ENCODE results near the gene CMKLR1. TPM values are rescaled to one million over a fixed set of nuclear protein-coding genes. Genes with fewer than 3 reads are reported as not detected.
A peak's percentile ranks its signal among the peaks of the same experiment; 100 is the strongest.

The CMKLR1 gene
- total RNA-seq, 5 donors from 2014 or later (not counting 1 experiment from before 2014, with no cell fraction given) = 0.76 to 6.7 (median 0.98) TPM

DNA sequence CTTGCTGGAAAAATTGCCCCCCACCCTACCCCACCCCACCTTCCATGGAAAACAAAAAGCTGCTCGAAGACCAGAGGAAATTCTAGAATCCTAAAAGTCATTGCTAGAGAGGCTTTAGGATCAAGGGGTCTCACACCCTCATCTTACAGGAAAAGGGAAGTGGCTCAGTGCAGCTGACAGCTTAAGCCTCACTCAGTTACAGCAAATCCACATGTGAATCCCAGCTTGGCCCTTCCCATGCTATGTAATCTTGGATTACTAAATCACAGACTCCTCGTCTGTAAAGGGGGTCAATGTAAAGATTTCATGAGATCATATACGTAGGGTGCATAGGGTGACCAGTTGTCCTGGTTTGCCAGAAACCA lies 25.9 kb downstream of the CMKLR1 start:
- peaks cover 0 to 4% (median 0%) of the 10 kb centered on the region in 3 donors for H3K9me3 Mint-ChIP-seq
- H3K27ac ChIP-seq (ENCODE audit: low read length) = peak overlapping the region; percentile 13
- 80% methylated on average over 1 of the region's 3 CpGs for WGBS (ENCODE audit: insufficient coverage)
- DNase-seq = no peak
- H3K36me3 Mint-ChIP-seq = no peaks in the 10 kb centered on the region
- H3K4me3 ChIP-seq (ENCODE audit: control insufficient read depth in 1 of 2, extremely low read depth in 1 of 2, low read length in 1 of 2) = no peak overlapping the region
- H3K4me1 ChIP-seq (ENCODE audit: control insufficient read depth in 1 of 2, extremely low read depth in 1 of 2, insufficient read depth in 2 of 2, low read length in 2 of 2) = peaks cover 6 to 27% of the 10 kb centered on the region in 2 experiments
- peak overlapping the region in 1 of 3 donors; percentile 70 for H3K4me3 Mint-ChIP-seq
- peaks cover 12 to 47% (median 38%) of the 10 kb centered on the region in 3 donors for H3K4me1 Mint-ChIP-seq
- POLR2A ChIA-PET = interaction anchor here in 1 of 2 donors (0.5 kb wide), 1 partner anchor 528 kb away, joined by 4 read pairs; no protein-coding TSS in a partner anchor
- H3K27me3 ChIP-seq (replicated peaks in 1 of 2; ENCODE audit: control insufficient read depth in 2 of 2, extremely low read depth in 1 of 2, insufficient read depth in 2 of 2, low read length in 1 of 2) = peaks cover 0 to 10% of the 10 kb centered on the region in 2 experiments
- peak overlapping the region in 1 of 2 donors; percentile 60 for H3K27ac Mint-ChIP-seq
- H3K36me3 ChIP-seq (ENCODE audit: control insufficient read depth in 2 of 2, extremely low read depth in 1 of 2, insufficient read depth in 1 of 2, low read length in 1 of 2) = no peaks in the 10 kb centered on the region
- CTCF ChIA-PET = no interaction called here
- ATAC-seq (replicated peaks in 1 of 4) = no peak
- no peaks in the 10 kb centered on the region for H3K27me3 Mint-ChIP-seq
- H3K9me3 ChIP-seq = no peaks in the 10 kb centered on the region

DNA sequence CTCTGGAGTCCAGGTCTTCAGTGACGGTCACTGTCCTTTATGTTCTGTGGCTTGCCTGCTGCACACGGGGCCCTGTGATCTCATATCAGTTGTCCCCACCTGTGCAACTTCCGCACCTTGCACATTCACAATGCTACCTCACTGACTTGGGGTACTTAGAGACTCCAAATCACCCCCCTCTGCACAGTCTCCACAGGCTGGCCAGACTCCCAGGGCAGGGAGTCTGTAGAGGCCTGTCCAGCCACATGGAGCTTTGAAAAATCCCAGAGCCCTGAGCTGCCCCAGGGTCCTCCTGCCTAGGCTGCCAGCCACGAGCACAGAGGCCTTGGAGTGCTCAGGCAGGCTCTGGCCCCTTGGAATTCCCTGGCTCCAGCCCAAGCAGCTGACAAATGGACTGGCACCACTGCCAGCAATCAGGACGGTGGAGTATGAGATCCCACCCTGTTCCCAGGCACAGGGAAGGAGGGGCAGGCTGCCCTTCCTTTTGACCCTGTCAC lies 26.4 kb downstream of the CMKLR1 start:
- 42% methylated on average over 2 of the region's 5 CpGs for WGBS (ENCODE audit: insufficient coverage)
- no peak overlapping the region for H3K4me3 ChIP-seq (ENCODE audit: control insufficient read depth in 1 of 2, extremely low read depth in 1 of 2, low read length in 1 of 2)
- H3K9me3 ChIP-seq = no peaks in the 10 kb centered on the region
- no peaks in the 10 kb centered on the region for H3K27me3 Mint-ChIP-seq
- ChIA-PET CTCF (no interaction called here), POLR2A (no interaction called here)
- H3K27ac ChIP-seq (ENCODE audit: low read length) = no peak overlapping the region
- DNase-seq = no peak
- H3K4me1 ChIP-seq (ENCODE audit: control insufficient read depth in 1 of 2, extremely low read depth in 1 of 2, insufficient read depth in 2 of 2, low read length in 2 of 2) = peaks cover 6 to 29% of the 10 kb centered on the region in 2 experiments
- H3K9me3 Mint-ChIP-seq = peaks cover 0 to 3% (median 0%) of the 10 kb centered on the region in 3 donors
- no peaks in the 10 kb centered on the region for H3K36me3 Mint-ChIP-seq
- no peak for ATAC-seq (replicated peaks in 1 of 4)
- H3K4me1 Mint-ChIP-seq = peaks cover 12 to 50% (median 38%) of the 10 kb centered on the region in 3 donors
- H3K36me3 ChIP-seq (ENCODE audit: control insufficient read depth in 2 of 2, extremely low read depth in 1 of 2, insufficient read depth in 1 of 2, low read length in 1 of 2) = no peaks in the 10 kb centered on the region
- H3K27me3 ChIP-seq (replicated peaks in 1 of 2; ENCODE audit: control insufficient read depth in 2 of 2, extremely low read depth in 1 of 2, insufficient read depth in 2 of 2, low read length in 1 of 2) = peaks cover 0 to 10% of the 10 kb centered on the region in 2 experiments
- no peak overlapping the region for H3K4me3 Mint-ChIP-seq
- no peak overlapping the region for H3K27ac Mint-ChIP-seq

DNA sequence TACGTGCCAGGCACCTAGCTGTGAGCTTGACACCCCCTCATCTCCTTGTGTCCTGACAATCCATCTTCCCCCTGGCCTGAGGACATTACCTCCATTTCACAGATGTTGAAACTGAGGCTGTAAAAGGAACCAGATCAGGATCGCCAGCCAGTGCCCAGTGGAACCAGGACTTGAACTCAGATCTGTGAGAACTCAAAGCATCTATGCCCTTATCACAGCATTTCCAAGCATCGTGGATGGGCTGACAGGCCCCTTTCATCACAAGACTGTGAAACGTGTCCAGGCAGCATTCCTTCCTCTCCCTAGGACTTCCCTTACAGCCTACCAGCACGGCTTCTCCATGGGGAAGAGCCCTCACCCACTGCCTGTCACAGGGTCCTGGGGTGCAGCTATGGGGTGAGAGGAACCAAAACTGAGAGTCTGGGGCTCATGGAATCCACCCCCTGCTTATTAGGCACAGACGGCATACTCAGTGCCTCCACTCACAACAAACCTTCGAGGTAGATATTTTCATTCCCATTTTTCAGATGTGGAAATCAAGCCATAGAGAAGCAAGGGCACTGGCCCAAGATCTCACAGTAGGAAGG lies 26.9 kb downstream of the CMKLR1 start:
- POLR2A ChIA-PET = no interaction called here
- no peaks in the 10 kb centered on the region for H3K36me3 Mint-ChIP-seq
- CTCF ChIA-PET = no interaction called here
- Histone ChIP-seq H3K27ac (ENCODE audit: low read length) (no peak overlapping the region), H3K9me3 (no peaks in the 10 kb centered on the region), H3K4me1 (ENCODE audit: control insufficient read depth in 1 of 2, extremely low read depth in 1 of 2, insufficient read depth in 2 of 2, low read length in 2 of 2) (peaks cover 6 to 35% of the 10 kb centered on the region in 2 experiments), H3K36me3 (ENCODE audit: control insufficient read depth in 2 of 2, extremely low read depth in 1 of 2, insufficient read depth in 1 of 2, low read length in 1 of 2) (no peaks in the 10 kb centered on the region), H3K4me3 (ENCODE audit: control insufficient read depth in 1 of 2, extremely low read depth in 1 of 2, low read length in 1 of 2) (no peak overlapping the region), H3K27me3 (replicated peaks in 1 of 2; ENCODE audit: control insufficient read depth in 2 of 2, extremely low read depth in 1 of 2, insufficient read depth in 2 of 2, low read length in 1 of 2) (peaks cover 0 to 10% of the 10 kb centered on the region in 2 experiments)
- ATAC-seq (replicated peaks in 1 of 4) (no peak), DNase-seq (no peak)
- H3K27me3 Mint-ChIP-seq = no peaks in the 10 kb centered on the region
- H3K27ac Mint-ChIP-seq = no peak overlapping the region
- H3K4me3 Mint-ChIP-seq = no peak overlapping the region
- WGBS (ENCODE audit: insufficient coverage) = 81% methylated on average over 3 of the region's 7 CpGs
- peaks cover 12 to 55% (median 39%) of the 10 kb centered on the region in 3 donors for H3K4me1 Mint-ChIP-seq
- H3K9me3 Mint-ChIP-seq = no peaks in the 10 kb centered on the region

DNA sequence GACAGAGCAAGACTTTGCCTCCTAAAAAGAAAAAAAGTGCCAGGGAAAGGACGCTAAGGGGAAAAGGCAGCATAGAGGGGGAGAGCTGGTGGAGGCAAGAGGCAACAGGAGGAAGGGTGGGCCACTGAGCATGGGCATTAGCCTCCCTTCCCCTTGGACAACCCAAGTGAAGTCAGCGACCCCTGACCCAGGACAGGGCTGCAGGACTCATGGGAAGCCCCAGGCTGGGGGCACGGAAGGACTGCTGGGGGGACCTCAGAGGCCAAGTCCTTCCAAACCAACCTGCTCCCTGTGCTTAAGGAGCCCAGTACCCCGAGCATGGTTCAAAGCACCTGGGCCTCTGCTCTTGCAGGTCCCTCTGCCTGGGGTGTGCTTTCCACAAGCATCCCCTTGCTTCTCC lies 27.5 kb downstream of the CMKLR1 start:
- no peaks in the 10 kb centered on the region for H3K9me3 ChIP-seq
- no peaks in the 10 kb centered on the region for H3K36me3 Mint-ChIP-seq
- H3K4me3 Mint-ChIP-seq = no peak overlapping the region
- WGBS (ENCODE audit: insufficient coverage) = 62% methylated on average over 4 of the region's 4 CpGs
- peaks cover 15 to 61% (median 43%) of the 10 kb centered on the region in 3 donors for H3K4me1 Mint-ChIP-seq
- CTCF ChIA-PET = no interaction called here
- H3K36me3 ChIP-seq (ENCODE audit: control insufficient read depth in 2 of 2, extremely low read depth in 1 of 2, insufficient read depth in 1 of 2, low read length in 1 of 2) = no peaks in the 10 kb centered on the region
- DNase-seq = no peak
- no peak overlapping the region for H3K4me3 ChIP-seq (ENCODE audit: control insufficient read depth in 1 of 2, extremely low read depth in 1 of 2, low read length in 1 of 2)
- peaks cover under 1 to 1% of the 10 kb centered on the region in 2 donors for H3K27me3 Mint-ChIP-seq
- peaks cover 0 to 8% of the 10 kb centered on the region in 2 experiments for H3K27me3 ChIP-seq (replicated peaks in 1 of 2; ENCODE audit: control insufficient read depth in 2 of 2, extremely low read depth in 1 of 2, insufficient read depth in 2 of 2, low read length in 1 of 2)
- no peak overlapping the region for H3K27ac Mint-ChIP-seq
- POLR2A ChIA-PET = no interaction called here
- no peak for ATAC-seq (replicated peaks in 1 of 4)
- no peak overlapping the region for H3K27ac ChIP-seq (ENCODE audit: low read length)
- no peaks in the 10 kb centered on the region for H3K9me3 Mint-ChIP-seq
- peaks cover 6 to 40% of the 10 kb centered on the region in 2 experiments for H3K4me1 ChIP-seq (ENCODE audit: control insufficient read depth in 1 of 2, extremely low read depth in 1 of 2, insufficient read depth in 2 of 2, low read length in 2 of 2)

DNA sequence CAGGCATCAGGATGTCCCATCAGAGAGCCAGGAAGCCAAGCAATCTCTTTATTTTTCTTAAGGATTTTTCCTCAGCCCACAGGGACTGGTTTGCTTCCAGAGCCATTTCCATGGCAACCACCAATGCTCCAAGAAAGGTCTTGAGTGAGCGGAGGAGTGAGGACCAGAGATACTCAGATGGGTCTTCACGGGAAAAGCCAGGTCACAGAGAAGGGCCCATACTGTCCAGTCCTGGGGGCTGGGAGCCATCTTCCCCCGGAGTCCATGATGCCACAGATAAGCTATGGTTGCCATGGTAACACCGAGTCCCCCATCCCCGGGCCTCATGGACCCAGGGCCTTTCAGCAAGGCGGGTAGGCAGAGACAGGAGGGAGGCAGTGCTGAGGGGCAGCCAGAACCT lies 28.6 kb downstream of the CMKLR1 start:
- Histone ChIP-seq H3K9me3 (no peaks in the 10 kb centered on the region), H3K27me3 (replicated peaks in 1 of 2; ENCODE audit: control insufficient read depth in 2 of 2, extremely low read depth in 1 of 2, insufficient read depth in 2 of 2, low read length in 1 of 2) (peaks cover 0 to 8% of the 10 kb centered on the region in 2 experiments), H3K4me3 (ENCODE audit: control insufficient read depth in 1 of 2, extremely low read depth in 1 of 2, low read length in 1 of 2) (no peak overlapping the region), H3K4me1 (ENCODE audit: control insufficient read depth in 1 of 2, extremely low read depth in 1 of 2, insufficient read depth in 2 of 2, low read length in 2 of 2) (peaks cover 6 to 46% of the 10 kb centered on the region in 2 experiments), H3K27ac (ENCODE audit: low read length) (no peak overlapping the region), H3K36me3 (ENCODE audit: control insufficient read depth in 2 of 2, extremely low read depth in 1 of 2, insufficient read depth in 1 of 2, low read length in 1 of 2) (no peaks in the 10 kb centered on the region)
- ChIA-PET CTCF (no interaction called here), POLR2A (no interaction called here)
- Mint-ChIP-seq H3K4me1 (peaks cover 18 to 61% (median 43%) of the 10 kb centered on the region in 3 donors), H3K27me3 (peaks cover 3 to 4% of the 10 kb centered on the region in 2 donors), H3K9me3 (no peaks in the 10 kb centered on the region), H3K27ac (no peak overlapping the region), H3K36me3 (no peaks in the 10 kb centered on the region), H3K4me3 (no peak overlapping the region)
- WGBS (ENCODE audit: insufficient coverage) = 95% methylated on average over 5 of the region's 6 CpGs
- ATAC-seq (replicated peaks in 1 of 4) (no peak), DNase-seq (no peak)

DNA sequence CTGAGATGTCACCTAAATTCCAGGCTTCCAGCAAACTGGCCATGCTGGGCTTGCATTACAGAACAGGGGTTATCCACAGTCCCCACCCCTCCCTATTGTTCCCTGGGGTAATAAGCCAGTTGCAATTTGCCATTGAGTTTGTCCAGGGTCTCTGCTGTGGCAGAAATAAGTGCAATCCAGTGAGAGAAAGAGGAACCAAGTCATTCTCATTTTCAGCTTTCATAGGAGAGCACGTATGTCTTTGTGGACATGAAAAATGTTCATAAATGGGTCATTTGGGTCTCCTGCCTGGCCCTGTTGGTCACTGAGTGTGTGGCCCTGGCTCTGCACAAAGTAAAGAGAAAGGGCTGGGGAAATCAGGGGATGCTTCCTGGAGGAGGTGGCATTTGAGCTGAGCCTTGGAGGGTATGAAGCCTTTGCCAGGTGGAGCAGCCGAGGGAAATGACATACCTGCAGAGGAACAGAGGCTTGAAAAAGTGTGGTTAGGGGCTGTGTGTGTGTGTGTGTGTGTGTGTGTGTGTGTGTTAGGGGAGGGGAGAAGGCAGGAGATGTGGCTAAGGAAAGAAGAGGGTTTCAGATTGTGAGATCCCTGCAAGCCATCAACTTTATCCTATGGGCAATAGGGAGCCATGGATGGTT lies 29.3 kb downstream of the CMKLR1 start:
- peaks cover 6 to 51% of the 10 kb centered on the region in 2 experiments for H3K4me1 ChIP-seq (ENCODE audit: control insufficient read depth in 1 of 2, extremely low read depth in 1 of 2, insufficient read depth in 2 of 2, low read length in 2 of 2)
- H3K4me1 Mint-ChIP-seq = peaks cover 18 to 62% (median 38%) of the 10 kb centered on the region in 3 donors

More for the DNA sequence above, 29.3 kb downstream of the CMKLR1 start:
- no peaks in the 10 kb centered on the region for H3K9me3 ChIP-seq
- Mint-ChIP-seq H3K4me3 (no peak overlapping the region), H3K36me3 (no peaks in the 10 kb centered on the region), H3K27ac (no peak overlapping the region), H3K27me3 (peaks cover 4 to 8% of the 10 kb centered on the region in 2 donors), H3K9me3 (no peaks in the 10 kb centered on the region)
- 77% methylated on average over 2 of the region's 2 CpGs for WGBS (ENCODE audit: insufficient coverage)
- H3K36me3 ChIP-seq (ENCODE audit: control insufficient read depth in 2 of 2, extremely low read depth in 1 of 2, insufficient read depth in 1 of 2, low read length in 1 of 2) = no peaks in the 10 kb centered on the region
- H3K4me3 ChIP-seq (ENCODE audit: control insufficient read depth in 1 of 2, extremely low read depth in 1 of 2, low read length in 1 of 2) = no peak overlapping the region
- ChIA-PET CTCF (no interaction called here), POLR2A (no interaction called here)
- ATAC-seq (replicated peaks in 1 of 4) (no peak), DNase-seq (no peak)
- H3K27ac ChIP-seq (ENCODE audit: low read length) = no peak overlapping the region
- H3K27me3 ChIP-seq (replicated peaks in 1 of 2; ENCODE audit: control insufficient read depth in 2 of 2, extremely low read depth in 1 of 2, insufficient read depth in 2 of 2, low read length in 1 of 2) = peaks cover 0 to 7% of the 10 kb centered on the region in 2 experiments
